Neuron (in vitro differentiated cells): Measurements from ENCODE around the gene UBR4.

Experiments used
- H2AFZ ChIP-seq: one replicate; pipeline ENCODE4 v1.6.1; 2013; ENCODE audit warnings: low read depth, mild to moderate bottlenecking, inconsistent platforms, low read length, moderate library complexity
- H3K27me3 ChIP-seq: one replicate; pipeline ENCODE4 v1.6.1; 2013; ENCODE audit warnings: low read length; ENCODE audit not compliant: insufficient read depth
- H3K36me3 ChIP-seq: one replicate; pipeline ENCODE4 v1.6.1; 2013; ENCODE audit warnings: low read length; ENCODE audit not compliant: insufficient read depth
- H3K4me1 ChIP-seq: one replicate; pipeline ENCODE4 v1.6.1; 2013; ENCODE audit warnings: low read length; ENCODE audit not compliant: insufficient read depth
- H3K4me3 ChIP-seq: 2 replicates; pipeline ENCODE4 v1.5.1; 2013; ENCODE audit warnings: mild to moderate bottlenecking, low read length, moderate library complexity
- H3K9me3 ChIP-seq: one replicate; pipeline ENCODE4 v1.6.1; 2013; ENCODE audit warnings: low read length

UBR4 gene

DNA sequence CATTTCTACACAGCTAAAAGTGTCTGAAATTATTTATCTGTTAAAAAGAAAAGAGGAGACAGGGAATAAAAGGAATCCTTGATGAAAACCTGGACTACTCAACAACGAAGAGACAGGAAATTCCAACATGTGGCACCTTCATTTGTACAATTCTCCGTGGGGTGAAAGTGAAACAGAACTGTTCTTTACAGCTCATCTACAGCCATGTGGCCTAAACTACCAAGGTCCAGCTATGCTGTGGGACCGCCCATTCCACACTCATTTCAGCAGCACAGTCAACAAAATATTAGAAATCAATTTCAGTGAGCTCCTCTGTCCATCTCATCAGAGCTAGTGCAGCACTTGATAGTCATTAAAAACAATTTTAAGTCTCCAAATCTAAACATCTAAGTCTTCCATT is 44.0 kb downstream of the UBR4 start:
- peaks cover 96% of the 10 kb centered on the region for H3K36me3 ChIP-seq
- no peak overlapping the region for H3K4me3 ChIP-seq
- H2AFZ ChIP-seq = no peak overlapping the region
- no peaks in the 10 kb centered on the region for H3K9me3 ChIP-seq
- H3K4me1 ChIP-seq = no peaks in the 10 kb centered on the region
- no peaks in the 10 kb centered on the region for H3K27me3 ChIP-seq

DNA sequence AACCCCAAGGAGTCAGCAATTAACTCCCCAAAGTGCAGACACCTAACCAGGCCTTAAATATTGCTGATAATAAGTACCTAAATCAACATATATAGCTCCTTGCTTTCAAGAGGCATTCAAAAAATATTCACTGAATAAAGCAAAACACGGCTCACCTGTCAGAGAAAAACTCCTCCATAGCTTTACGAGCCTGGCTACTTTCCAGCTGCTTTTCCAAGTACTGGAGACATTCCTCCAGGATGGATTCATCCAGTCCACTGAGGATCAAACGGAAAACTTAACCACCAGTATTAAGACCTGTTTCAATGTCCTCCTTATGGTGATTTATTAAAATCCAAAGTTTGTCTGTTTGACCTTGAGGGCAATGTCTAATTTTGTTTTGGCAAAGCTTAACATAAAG is 44.6 kb downstream of the UBR4 start:
- H2AFZ ChIP-seq = no peak overlapping the region
- H3K4me1 ChIP-seq = no peaks in the 10 kb centered on the region
- peaks cover 96% of the 10 kb centered on the region for H3K36me3 ChIP-seq
- no peaks in the 10 kb centered on the region for H3K9me3 ChIP-seq
- H3K27me3 ChIP-seq = no peaks in the 10 kb centered on the region
- no peak overlapping the region for H3K4me3 ChIP-seq

DNA sequence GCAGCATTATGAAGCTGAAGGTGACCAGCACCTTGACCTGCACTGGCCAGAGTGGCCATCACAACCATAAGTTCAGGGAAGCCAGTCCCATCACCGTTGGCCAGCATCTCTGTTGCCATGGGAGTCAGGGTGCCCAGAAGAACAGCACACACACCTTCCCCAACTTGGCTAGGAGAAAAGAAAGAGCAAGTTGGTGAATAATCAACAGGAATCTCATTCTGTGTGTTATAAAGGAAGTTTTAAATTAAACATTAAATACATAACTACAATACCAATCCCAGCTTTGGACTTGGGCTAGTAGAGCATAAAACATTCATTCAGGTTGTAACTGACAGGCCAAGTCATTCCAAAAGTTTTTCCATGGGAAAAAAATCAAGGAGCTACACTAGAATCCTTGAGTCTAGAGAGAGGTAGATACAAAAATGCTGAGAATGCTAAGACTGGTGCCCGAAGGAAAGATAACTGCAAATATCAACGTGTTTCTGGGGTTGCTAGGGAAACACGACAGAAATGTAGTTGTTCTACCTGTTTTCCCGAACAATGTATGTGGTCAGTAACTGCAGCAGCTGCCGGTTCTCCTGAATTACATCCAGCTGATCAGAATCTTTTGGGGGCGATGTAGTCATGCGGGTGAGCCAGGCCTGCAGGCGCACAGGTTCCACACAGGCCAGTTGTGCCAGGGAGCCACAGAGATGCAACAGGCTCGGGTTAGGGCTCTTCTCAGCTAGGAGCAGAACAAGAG is 45.6 kb downstream of the UBR4 start:
- H3K4me1 ChIP-seq = no peaks in the 10 kb centered on the region
- peaks cover 95% of the 10 kb centered on the region for H3K36me3 ChIP-seq
- H2AFZ ChIP-seq = no peak overlapping the region
- no peak overlapping the region for H3K4me3 ChIP-seq
- no peaks in the 10 kb centered on the region for H3K9me3 ChIP-seq
- H3K27me3 ChIP-seq = no peaks in the 10 kb centered on the region

DNA sequence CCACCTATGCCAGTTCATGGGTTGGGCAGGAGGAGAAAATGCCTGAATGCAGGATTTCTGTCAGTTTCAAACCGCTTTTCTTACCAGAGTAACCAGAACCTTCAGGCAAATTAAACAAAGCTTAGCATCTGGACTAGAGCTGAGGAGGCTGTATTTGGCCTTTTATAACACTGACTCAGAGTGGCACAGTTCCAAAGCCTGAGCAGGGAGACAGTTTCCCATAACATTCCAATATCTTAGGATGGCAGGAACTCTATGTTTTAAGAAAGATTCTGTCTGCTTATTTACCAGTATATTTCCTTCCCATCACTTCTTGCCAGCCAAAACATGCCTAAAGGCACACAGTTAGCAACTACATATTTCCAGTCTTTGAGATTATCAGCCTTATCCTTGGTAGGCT is 46.8 kb downstream of the UBR4 start:
- no peaks in the 10 kb centered on the region for H3K27me3 ChIP-seq
- H3K4me1 ChIP-seq = no peaks in the 10 kb centered on the region
- no peak overlapping the region for H2AFZ ChIP-seq
- H3K4me3 ChIP-seq = no peak overlapping the region
- H3K36me3 ChIP-seq = peaks cover 97% of the 10 kb centered on the region
- no peaks in the 10 kb centered on the region for H3K9me3 ChIP-seq

DNA sequence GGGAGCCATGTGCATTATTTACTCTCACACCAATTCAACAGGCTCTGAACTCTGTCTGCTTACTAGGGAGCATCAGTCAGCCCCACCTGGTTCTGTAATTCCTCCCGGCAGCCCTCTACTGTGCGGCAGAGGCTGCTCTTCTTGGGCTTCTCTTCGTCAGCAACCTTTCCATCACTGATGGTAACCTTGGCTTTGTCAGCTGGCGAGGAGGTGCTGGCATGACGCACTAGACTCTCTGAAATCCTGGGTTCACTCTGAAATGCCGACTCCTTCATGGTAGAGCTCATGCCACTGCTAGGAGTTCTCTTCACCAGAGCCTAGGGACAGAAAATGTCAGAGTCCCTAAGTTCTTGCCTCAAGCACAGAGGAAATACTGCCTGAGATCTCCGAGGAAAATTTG is 49.2 kb downstream of the UBR4 start:
- Histone ChIP-seq H3K36me3 (peaks cover 99% of the 10 kb centered on the region), H3K9me3 (no peaks in the 10 kb centered on the region), H3K27me3 (no peaks in the 10 kb centered on the region)

DNA sequence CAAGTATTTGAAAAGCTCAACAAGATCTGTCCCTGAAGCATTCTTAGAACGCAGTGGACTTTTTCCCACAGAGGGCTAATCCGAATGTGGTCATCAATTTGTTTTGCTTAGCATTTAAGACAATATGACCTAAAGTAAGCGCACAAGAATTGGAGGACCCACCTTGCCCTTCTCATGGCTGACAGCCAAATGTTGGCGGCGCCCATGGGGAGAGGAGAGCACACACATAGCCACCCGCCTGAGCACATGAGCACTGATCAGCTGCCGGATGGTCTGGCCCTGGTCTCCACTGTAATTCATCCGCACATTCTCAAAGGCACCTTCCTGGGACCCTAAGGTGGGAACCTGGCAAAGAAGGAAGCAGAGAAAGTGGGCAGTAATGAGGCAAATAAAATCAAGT is 52.4 kb downstream of the UBR4 start:
- H3K9me3 ChIP-seq = no peaks in the 10 kb centered on the region
- H3K27me3 ChIP-seq = no peaks in the 10 kb centered on the region
- H2AFZ ChIP-seq = no peak overlapping the region
- peaks cover 100% of the 10 kb centered on the region for H3K36me3 ChIP-seq
- H3K4me1 ChIP-seq = no peaks in the 10 kb centered on the region
- H3K4me3 ChIP-seq = no peak overlapping the region

More for the DNA sequence above, 49.2 kb downstream of the UBR4 start:
- Histone ChIP-seq H3K4me3 (no peak overlapping the region), H3K4me1 (no peaks in the 10 kb centered on the region), H2AFZ (no peak overlapping the region)

DNA sequence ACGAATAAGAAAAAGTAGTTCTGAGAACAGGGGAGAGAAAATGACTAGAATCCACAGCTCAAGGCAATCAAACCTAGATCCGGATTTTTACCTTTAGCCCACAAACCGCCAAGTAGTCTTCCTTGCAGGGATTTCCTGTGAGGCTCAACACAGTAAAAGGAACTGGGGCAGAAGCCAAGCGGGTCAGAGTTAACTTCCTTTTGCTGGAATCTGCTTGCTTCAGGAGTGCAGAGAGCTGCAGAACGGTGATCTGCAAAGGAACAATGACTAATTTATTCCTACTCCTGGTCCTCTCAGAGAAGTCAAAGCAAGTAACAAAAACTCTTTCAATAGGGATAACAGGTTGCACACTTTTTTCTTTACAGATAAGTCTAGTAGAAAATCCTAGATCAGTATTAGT is 53.4 kb downstream of the UBR4 start:
- peaks cover 100% of the 10 kb centered on the region for H3K36me3 ChIP-seq
- H2AFZ ChIP-seq = no peak overlapping the region
- no peaks in the 10 kb centered on the region for H3K4me1 ChIP-seq
- H3K27me3 ChIP-seq = no peaks in the 10 kb centered on the region
- no peaks in the 10 kb centered on the region for H3K9me3 ChIP-seq
- H3K4me3 ChIP-seq = no peak overlapping the region

DNA sequence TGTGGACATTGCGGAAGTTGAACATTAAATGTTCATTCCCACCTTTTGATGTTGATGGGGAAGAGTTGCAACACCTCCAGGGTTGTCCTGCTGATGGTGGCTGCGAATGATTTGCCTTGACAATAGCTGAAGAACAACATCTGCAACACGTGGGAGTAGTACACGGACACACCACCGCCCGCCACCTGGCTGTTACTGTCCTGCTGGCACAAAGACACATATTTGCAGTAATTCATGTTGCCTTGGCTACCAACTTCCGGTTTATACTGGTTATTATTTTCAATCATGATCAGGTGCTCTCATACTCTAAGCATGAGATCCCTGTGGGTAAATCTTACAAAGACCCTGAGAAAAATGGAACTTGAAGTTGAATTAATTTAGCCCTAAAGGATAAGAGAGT is 55.2 kb downstream of the UBR4 start:
- peaks cover 100% of the 10 kb centered on the region for H3K36me3 ChIP-seq

DNA sequence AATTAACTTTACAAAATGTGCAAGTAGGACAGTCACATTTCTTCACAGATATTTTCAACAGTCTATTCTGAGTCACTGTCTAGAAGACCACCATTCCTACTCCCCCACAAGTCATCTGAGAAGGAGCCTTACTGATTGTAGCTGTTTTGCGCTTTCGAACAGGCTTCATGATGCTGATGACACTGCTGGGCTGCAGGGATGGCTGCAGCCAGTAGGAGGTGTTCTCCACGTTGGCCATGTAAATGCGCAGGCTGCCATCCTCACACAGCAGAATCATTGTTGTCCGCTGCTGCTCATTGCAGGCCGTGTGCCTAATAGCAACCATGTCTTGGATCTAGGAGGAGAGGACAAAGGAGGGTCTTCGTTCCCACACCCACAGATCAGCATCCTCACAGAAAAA is 56.9 kb downstream of the UBR4 start:
- Histone ChIP-seq H3K9me3 (no peaks in the 10 kb centered on the region), H2AFZ (no peak overlapping the region), H3K4me1 (no peaks in the 10 kb centered on the region), H3K27me3 (no peaks in the 10 kb centered on the region), H3K4me3 (no peak overlapping the region), H3K36me3 (peaks cover 100% of the 10 kb centered on the region)

More for the DNA sequence above, 55.2 kb downstream of the UBR4 start:
- Histone ChIP-seq H3K9me3 (no peaks in the 10 kb centered on the region), H2AFZ (no peak overlapping the region), H3K4me3 (no peak overlapping the region), H3K27me3 (no peaks in the 10 kb centered on the region), H3K4me1 (no peaks in the 10 kb centered on the region)

DNA sequence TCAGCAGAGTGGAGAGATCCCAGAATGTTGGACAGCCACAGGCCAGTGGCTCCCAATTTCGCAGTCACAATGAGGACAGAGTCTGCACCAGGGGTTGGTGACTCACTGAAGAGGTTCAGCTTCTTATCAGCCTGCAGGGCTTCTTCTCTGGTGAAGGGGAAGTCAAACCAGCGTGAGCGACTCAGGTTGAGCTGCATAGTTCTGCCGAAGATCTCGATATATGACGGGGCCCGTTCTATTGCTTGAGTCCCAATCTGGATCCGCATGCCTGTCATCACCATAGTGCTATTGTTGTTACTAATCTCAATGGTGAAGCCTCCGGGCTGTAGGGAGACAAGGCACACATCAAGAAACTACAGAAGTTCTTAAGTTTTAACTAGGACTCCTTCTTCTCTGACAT is 58.5 kb downstream of the UBR4 start:
- Histone ChIP-seq H3K9me3 (no peaks in the 10 kb centered on the region), H3K4me3 (no peak overlapping the region), H3K36me3 (peaks cover 100% of the 10 kb centered on the region), H2AFZ (no peak overlapping the region), H3K27me3 (no peaks in the 10 kb centered on the region), H3K4me1 (no peaks in the 10 kb centered on the region)

DNA sequence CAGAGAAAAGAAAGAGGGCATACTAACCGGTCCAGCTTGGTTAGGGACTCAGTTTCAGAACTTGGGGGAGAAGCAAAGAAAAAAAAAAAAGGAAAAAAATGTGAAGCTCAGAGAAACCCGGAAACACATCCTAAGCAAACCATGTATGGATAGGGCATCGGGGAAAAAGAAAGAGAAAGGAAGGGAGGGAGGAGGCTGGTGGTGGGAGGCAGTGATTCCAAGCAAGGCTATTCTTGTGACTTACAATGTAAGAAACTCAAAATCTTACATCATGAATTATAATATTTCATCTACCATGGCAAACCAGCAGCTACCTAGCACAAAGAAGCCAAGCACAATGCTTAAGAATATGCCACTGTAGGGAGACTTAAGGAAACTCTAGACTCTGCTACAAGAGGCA is 60.3 kb downstream of the UBR4 start:
- no peak overlapping the region for H2AFZ ChIP-seq

DNA sequence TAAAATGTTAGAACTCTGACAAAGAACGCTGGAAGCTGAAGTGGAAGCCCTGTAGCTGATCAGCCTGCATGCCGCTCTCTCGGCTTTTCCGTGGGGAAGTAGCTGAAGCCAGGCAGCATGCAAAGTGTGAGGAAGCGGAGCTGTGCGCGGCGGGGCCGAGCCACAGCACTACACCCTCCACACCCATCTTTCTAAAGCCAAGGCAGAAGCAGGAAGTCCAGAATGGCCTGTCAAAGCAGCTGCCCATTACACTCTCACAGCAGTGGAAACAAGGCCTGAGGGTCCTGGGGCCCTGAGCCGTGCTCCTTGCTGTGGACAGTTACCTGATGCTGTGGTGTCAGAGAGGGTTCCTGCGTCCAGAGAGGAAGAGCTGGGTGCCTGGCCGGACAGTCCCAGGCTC is 69.6 kb downstream of the UBR4 start:
- no peaks in the 10 kb centered on the region for H3K4me1 ChIP-seq
- no peak overlapping the region for H3K4me3 ChIP-seq
- peaks cover 3% of the 10 kb centered on the region for H3K9me3 ChIP-seq
- H3K27me3 ChIP-seq = no peaks in the 10 kb centered on the region
- H3K36me3 ChIP-seq = peaks cover 91% of the 10 kb centered on the region
- H2AFZ ChIP-seq = no peak overlapping the region

More for the DNA sequence above, 60.3 kb downstream of the UBR4 start:
- Histone ChIP-seq H3K27me3 (no peaks in the 10 kb centered on the region), H3K9me3 (no peaks in the 10 kb centered on the region), H3K36me3 (peaks cover 99% of the 10 kb centered on the region), H3K4me1 (no peaks in the 10 kb centered on the region), H3K4me3 (no peak overlapping the region)

DNA sequence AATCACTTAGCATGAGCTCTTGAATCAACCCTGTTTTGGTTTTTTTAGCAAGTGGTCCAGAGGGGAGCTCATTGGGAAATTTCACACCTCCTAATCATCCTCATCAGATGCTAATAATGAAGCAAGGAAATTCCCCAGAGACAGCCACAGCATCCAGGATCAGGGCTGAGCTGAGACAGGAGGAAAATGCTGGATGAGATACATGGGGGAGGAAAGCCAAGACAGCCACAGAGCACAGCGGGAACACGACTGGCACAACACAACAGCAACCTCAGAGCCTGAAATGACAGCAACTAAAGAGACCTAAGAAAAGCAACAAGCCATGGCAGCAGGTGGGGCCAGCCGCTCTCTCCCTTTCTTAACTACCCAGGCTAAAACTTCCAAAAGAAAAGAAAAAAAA is 70.4 kb downstream of the UBR4 start:
- no peaks in the 10 kb centered on the region for H3K4me1 ChIP-seq
- H3K27me3 ChIP-seq = no peaks in the 10 kb centered on the region
- peaks cover 91% of the 10 kb centered on the region for H3K36me3 ChIP-seq
- no peak overlapping the region for H3K4me3 ChIP-seq
- no peak overlapping the region for H2AFZ ChIP-seq
- peaks cover 3% of the 10 kb centered on the region for H3K9me3 ChIP-seq

DNA sequence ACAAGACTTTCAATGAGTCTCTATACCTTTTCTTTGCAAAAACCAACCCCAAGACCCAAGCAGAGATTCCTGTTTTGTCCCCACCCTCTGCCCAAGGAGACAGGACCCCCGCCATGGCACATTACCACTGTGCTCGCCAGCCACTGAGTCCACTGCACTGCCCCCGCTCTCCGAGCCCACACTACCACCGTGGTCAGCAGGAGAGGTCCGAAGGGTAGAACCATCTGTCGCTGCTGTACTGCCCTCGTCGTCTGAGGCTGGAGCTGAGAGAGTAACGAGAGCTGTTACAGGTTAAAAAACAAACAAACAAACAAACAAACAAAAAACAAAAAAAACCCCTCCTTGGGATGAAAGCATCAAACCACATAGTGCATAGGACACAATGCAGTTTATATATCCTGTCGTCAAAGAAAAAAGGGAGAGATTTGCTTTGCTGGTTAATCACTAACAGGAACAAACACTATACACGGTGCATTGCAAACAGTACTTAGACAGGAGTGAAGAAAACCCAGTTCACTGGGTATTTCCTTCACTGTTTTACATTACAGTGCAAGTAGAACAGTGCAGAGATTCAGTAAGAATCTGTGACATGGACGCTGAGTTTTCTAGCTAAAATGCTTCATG is 71.0 kb downstream of the UBR4 start:
- H3K4me3 ChIP-seq = no peak overlapping the region
- no peaks in the 10 kb centered on the region for H3K4me1 ChIP-seq
- H3K36me3 ChIP-seq = peaks cover 90% of the 10 kb centered on the region
- H3K9me3 ChIP-seq = peaks cover 8% of the 10 kb centered on the region
- no peaks in the 10 kb centered on the region for H3K27me3 ChIP-seq
- H2AFZ ChIP-seq = no peak overlapping the region
